Fibroblast of lung (primary cell): ENCODE data around the gene UQCRHL.

Source experiments
- CTCF ChIP-seq, 2 donors: IDR thresholded peaks in 1 of 2; conservative IDR thresholded peaks in 1 of 2; 1 replicate in 1 of 2; 2 replicates in 1 of 2; pipeline ENCODE4 v1.5.1; 2011 to 2012; ENCODE audit warnings: low read length in 2 of 2, control low read depth in 1 of 2, inconsistent platforms in 1 of 2, low read depth in 1 of 2, mild to moderate bottlenecking in 1 of 2
- EZH2 ChIP-seq: IDR thresholded peaks from 2 replicates; pipeline ENCODE4 v1.5.1; 2012; ENCODE audit warnings: low read length, control low read depth, mild to moderate bottlenecking; ENCODE audit errors: missing control alignments

GRCh38 chr1:15768388-15768787 is 39.1 kb downstream of the UQCRHL start:
- TF ChIP-seq EZH2 = no peak
- TF ChIP-seq CTCF (conservative IDR thresholded peaks at IDR 0.05 in 1 of 2, IDR thresholded peaks at IDR 0.05 in 1 of 2; ENCODE audit: low read depth in 1 of 2, low read length in 2 of 2) = no peak
